ENCODE measurements around the gene ADAMTSL1. TPM values are rescaled to one million over a fixed set of nuclear protein-coding genes. Genes with fewer than 3 reads are reported as not detected.

The ADAMTSL1 gene
- total and polyA plus RNA-seq, 2 experiments from 2014 or later = 2.3 to 5.0 TPM

DNA sequence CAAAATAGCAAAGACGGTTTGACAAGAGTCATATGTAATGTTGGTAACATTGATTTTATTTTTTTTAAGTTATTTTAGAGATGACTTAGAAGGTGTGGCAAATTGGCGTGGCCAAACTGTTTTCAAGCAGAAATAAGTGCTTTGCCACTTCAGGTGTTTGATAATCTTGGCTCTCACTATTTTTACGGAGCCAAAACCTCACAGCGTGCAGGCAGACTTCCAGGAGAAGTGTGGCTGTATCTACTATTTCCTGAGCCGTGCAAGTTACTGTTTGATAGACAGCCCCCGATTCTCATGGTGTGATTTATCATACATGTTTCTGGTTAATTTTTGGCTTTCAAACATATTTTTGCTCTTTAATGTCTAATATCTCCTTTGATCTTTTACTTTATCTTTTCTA is 269.5 kb downstream of the ADAMTSL1 start:
- no peaks in the 10 kb centered on the region for H3K36me3 Mint-ChIP-seq (ENCODE audit: low read depth)

GRCh38 chr9:18743971-18744370 is 270.0 kb downstream of the ADAMTSL1 start:
- Histone ChIP-seq H3K4me1 (ENCODE audit: insufficient read depth) (no peaks in the 10 kb centered on the region), H3K36me3 (ENCODE audit: insufficient read depth) (no peaks in the 10 kb centered on the region), H3K4me2 (no peak overlapping the region), H3K4me3 (no peak overlapping the region), H3K9me2 (ENCODE audit: insufficient read depth) (peaks cover 4% of the 10 kb centered on the region; the same call in 1 of the 2 replicates), H2AFZ (no peak overlapping the region), H3F3A (replicated peaks; ENCODE audit: low read depth) (no peaks in the 10 kb centered on the region), H3K27ac (ENCODE audit: low read depth) (no peak overlapping the region), H3K27me3 (ENCODE audit: insufficient read depth) (no peaks in the 10 kb centered on the region), H3K79me2 (replicated peaks; ENCODE audit: insufficient read depth) (no peaks in the 10 kb centered on the region), H4K20me1 (replicated peaks; ENCODE audit: insufficient read depth) (no peaks in the 10 kb centered on the region)
- Mint-ChIP-seq H3K4me1 (peaks cover 6% of the 10 kb centered on the region), H3K9me3 (no peaks in the 10 kb centered on the region), H3K27ac (no peak overlapping the region), H3K27me3 (ENCODE audit: insufficient read depth, low read depth, poor library complexity) (no peaks in the 10 kb centered on the region), H3K36me3 (ENCODE audit: low read depth) (no peaks in the 10 kb centered on the region), H3K4me3 (no peak overlapping the region)
- DNase-seq (ENCODE audit: low spot score) = no peak
- ATAC-seq = no peak
- TF ChIP-seq, protein P1, sequence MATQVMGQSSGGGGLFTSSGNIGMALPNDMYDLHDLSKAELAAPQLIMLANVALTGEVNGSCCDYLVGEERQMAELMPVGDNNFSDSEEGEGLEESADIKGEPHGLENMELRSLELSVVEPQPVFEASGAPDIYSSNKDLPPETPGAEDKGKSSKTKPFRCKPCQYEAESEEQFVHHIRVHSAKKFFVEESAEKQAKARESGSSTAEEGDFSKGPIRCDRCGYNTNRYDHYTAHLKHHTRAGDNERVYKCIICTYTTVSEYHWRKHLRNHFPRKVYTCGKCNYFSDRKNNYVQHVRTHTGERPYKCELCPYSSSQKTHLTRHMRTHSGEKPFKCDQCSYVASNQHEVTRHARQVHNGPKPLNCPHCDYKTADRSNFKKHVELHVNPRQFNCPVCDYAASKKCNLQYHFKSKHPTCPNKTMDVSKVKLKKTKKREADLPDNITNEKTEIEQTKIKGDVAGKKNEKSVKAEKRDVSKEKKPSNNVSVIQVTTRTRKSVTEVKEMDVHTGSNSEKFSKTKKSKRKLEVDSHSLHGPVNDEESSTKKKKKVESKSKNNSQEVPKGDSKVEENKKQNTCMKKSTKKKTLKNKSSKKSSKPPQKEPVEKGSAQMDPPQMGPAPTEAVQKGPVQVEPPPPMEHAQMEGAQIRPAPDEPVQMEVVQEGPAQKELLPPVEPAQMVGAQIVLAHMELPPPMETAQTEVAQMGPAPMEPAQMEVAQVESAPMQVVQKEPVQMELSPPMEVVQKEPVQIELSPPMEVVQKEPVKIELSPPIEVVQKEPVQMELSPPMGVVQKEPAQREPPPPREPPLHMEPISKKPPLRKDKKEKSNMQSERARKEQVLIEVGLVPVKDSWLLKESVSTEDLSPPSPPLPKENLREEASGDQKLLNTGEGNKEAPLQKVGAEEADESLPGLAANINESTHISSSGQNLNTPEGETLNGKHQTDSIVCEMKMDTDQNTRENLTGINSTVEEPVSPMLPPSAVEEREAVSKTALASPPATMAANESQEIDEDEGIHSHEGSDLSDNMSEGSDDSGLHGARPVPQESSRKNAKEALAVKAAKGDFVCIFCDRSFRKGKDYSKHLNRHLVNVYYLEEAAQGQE (IDR thresholded peaks at IDR 0.05; ENCODE audit: unreplicated experiment) = no peak
- TF ChIP-seq NANOG (IDR thresholded peaks at IDR 0.05; ENCODE audit: borderline replicate concordance) (no peak), ZNF462 (CRISPR knock-in tag; IDR thresholded peaks at IDR 0.05) (no peak), ZNF331 (CRISPR knock-in tag; IDR thresholded peaks at IDR 0.05; ENCODE audit: low read depth) (no peak), ETS1 (IDR thresholded peaks at IDR 0.05) (no peak), JUNB (IDR thresholded peaks at IDR 0.05; ENCODE audit: unreplicated experiment) (no peak), ZNF114 (CRISPR knock-in tag; IDR thresholded peaks at IDR 0.05) (no peak)

More for the DNA sequence above, 269.5 kb downstream of the ADAMTSL1 start:
- H3K9me3 Mint-ChIP-seq = no peaks in the 10 kb centered on the region
- no peaks in the 10 kb centered on the region for H3K27me3 Mint-ChIP-seq (ENCODE audit: insufficient read depth, low read depth, poor library complexity)
- H3K4me3 Mint-ChIP-seq = no peak overlapping the region
- Histone ChIP-seq H4K20me1 (replicated peaks; ENCODE audit: insufficient read depth) (no peaks in the 10 kb centered on the region), H3K79me2 (replicated peaks; ENCODE audit: insufficient read depth) (no peaks in the 10 kb centered on the region), H3K4me3 (no peak overlapping the region), H3K4me1 (ENCODE audit: insufficient read depth) (no peaks in the 10 kb centered on the region), H3F3A (replicated peaks; ENCODE audit: low read depth) (no peaks in the 10 kb centered on the region), H3K4me2 (no peak overlapping the region), H3K9me2 (ENCODE audit: insufficient read depth) (no peaks in the 10 kb centered on the region; the same call in 1 of the 2 replicates), H2AFZ (no peak overlapping the region), H3K36me3 (ENCODE audit: insufficient read depth) (no peaks in the 10 kb centered on the region), H3K27ac (ENCODE audit: low read depth) (no peak overlapping the region), H3K27me3 (ENCODE audit: insufficient read depth) (no peaks in the 10 kb centered on the region)
- TF ChIP-seq POLR2AphosphoS5 (IDR thresholded peaks at IDR 0.05; ENCODE audit: low read depth) (no peak), ETS1 (IDR thresholded peaks at IDR 0.05) (no peak), ZNF331 (CRISPR knock-in tag; IDR thresholded peaks at IDR 0.05; ENCODE audit: low read depth) (no peak), STAT1 (IDR thresholded peaks at IDR 0.05; ENCODE audit: unreplicated experiment) (no peak)
- no peak overlapping the region for H3K27ac Mint-ChIP-seq
- DNase-seq (ENCODE audit: low spot score) (no peak), ATAC-seq (no peak)
- peaks cover 6% of the 10 kb centered on the region for H3K4me1 Mint-ChIP-seq
